GM23338 (cell line): ENCODE results near the gene PHACTR2. TPM values are rescaled to one million over a fixed set of nuclear protein-coding genes. Genes with fewer than 3 reads are reported as not detected.

Experiments
- ATAC-seq: fragments of 200-7000 bp; cut with Tn5 transposase; 3 replicates; pipeline ENCODE4 v1.9.1; 2020
- DNase-seq: peaks from one replicate; pipeline ENCODE4 v3.0.0-alpha.2; 2015; ENCODE audit warnings: low spot score
- H2AFZ ChIP-seq: fragments of 200-600 bp; sonication (generic); 2 replicates; pipeline ENCODE4 v1.8.0; 2016; ENCODE audit warnings: antibody characterized with exemption, mild to moderate bottlenecking, moderate library complexity
- H3F3A ChIP-seq: fragments of 200-600 bp; sonication (generic); replicated peaks from 2 replicates; pipeline ENCODE4 v1.8.0; 2017; ENCODE audit warnings: antibody characterized with exemption, mixed run types, low read depth
- H3K27ac ChIP-seq: fragments of 200-600 bp; sonication (generic); 2 replicates; pipeline ENCODE4 v1.6.1; 2016; ENCODE audit warnings: low read depth
- H3K27me3 ChIP-seq: fragments of 200-600 bp; sonication (generic); 2 replicates; pipeline ENCODE4 v1.8.0; 2016; ENCODE audit warnings: mild to moderate bottlenecking, mixed run types, moderate library complexity; ENCODE audit not compliant: insufficient read depth
- H3K36me3 ChIP-seq: fragments of 200-600 bp; sonication (generic); 2 replicates; pipeline ENCODE4 v1.8.0; 2016; ENCODE audit warnings: mild to moderate bottlenecking; ENCODE audit not compliant: insufficient read depth
- H3K4me1 ChIP-seq: fragments of 200-600 bp; sonication (generic); 2 replicates; pipeline ENCODE4 v1.8.0; 2016; ENCODE audit warnings: mild to moderate bottlenecking, moderate library complexity; ENCODE audit not compliant: insufficient read depth
- H3K4me2 ChIP-seq: fragments of 200-600 bp; sonication (generic); 2 replicates; pipeline ENCODE4 v1.7.1; 2017; ENCODE audit warnings: mixed run types
- H3K4me3 ChIP-seq: fragments of 200-600 bp; sonication (generic); 2 replicates; pipeline ENCODE4 v1.6.1; 2016; ENCODE audit warnings: mixed run types
- H3K79me2 ChIP-seq: fragments of 200-600 bp; sonication (generic); replicated peaks from 2 replicates; pipeline ENCODE4 v1.8.0; 2017; ENCODE audit warnings: mild to moderate bottlenecking; ENCODE audit not compliant: insufficient read depth
- H3K9me2 ChIP-seq: fragments of 200-600 bp; sonication (generic); 2 replicates; pipeline ENCODE4 v1.8.0; 2017; ENCODE audit not compliant: insufficient read depth
- H4K20me1 ChIP-seq: fragments of 200-600 bp; sonication (generic); replicated peaks from 2 replicates; pipeline ENCODE4 v1.8.0; 2017; ENCODE audit warnings: mild to moderate bottlenecking; ENCODE audit not compliant: insufficient read depth
- H3K27ac Mint-ChIP-seq: 2 replicates; pipeline ENCODE4 v1.8.0; 2020; ENCODE audit warnings: inconsistent platforms, mild to moderate bottlenecking, moderate library complexity, mixed read lengths
- H3K27me3 Mint-ChIP-seq: 3 replicates; pipeline ENCODE4 v1.8.0; 2022; ENCODE audit warnings: low read depth, mild to moderate bottlenecking, moderate library complexity, mixed read lengths, inconsistent platforms; ENCODE audit not compliant: insufficient read depth, poor library complexity
- H3K36me3 Mint-ChIP-seq: 3 replicates; pipeline ENCODE4 v1.8.0; 2021; ENCODE audit warnings: low read depth, mild to moderate bottlenecking, inconsistent platforms, moderate library complexity, mixed read lengths
- H3K4me1 Mint-ChIP-seq: 3 replicates; pipeline ENCODE4 v1.8.0; 2020; ENCODE audit warnings: mild to moderate bottlenecking, inconsistent platforms, mixed read lengths
- H3K4me3 Mint-ChIP-seq: 3 replicates; pipeline ENCODE4 v1.8.0; 2021; ENCODE audit warnings: moderate library complexity, mild to moderate bottlenecking, inconsistent platforms, mixed read lengths
- H3K9me3 Mint-ChIP-seq: 3 replicates; pipeline ENCODE4 v1.8.0; 2020; ENCODE audit warnings: moderate library complexity, mild to moderate bottlenecking, inconsistent platforms, mixed read lengths
- CREB1 ChIP-seq: fragments of 250-450 bp; sonication (Bioruptor Pico); IDR thresholded peaks from 2 replicates; pipeline ENCODE4 v1.5.0; 2020; ENCODE audit warnings: low read depth, mild to moderate bottlenecking, moderate library complexity
- ETS1 ChIP-seq: IDR thresholded peaks from 2 replicates; pipeline ENCODE4 v1.6.1; 2016; ENCODE audit warnings: antibody characterized with exemption
- EZH2 ChIP-seq: fragments of 200-600 bp; sonication (generic); IDR thresholded peaks from one replicate; pipeline ENCODE4 v1.8.0; 2017; ENCODE audit warnings: antibody characterized with exemption, mild to moderate bottlenecking, low read depth; ENCODE audit not compliant: unreplicated experiment
- EZH2phosphoT487 ChIP-seq: fragments of 200-600 bp; sonication (generic); IDR thresholded peaks from one replicate; pipeline ENCODE4 v1.8.1; 2018; ENCODE audit warnings: antibody characterized with exemption; ENCODE audit not compliant: unreplicated experiment
- JUNB ChIP-seq: IDR thresholded peaks from one replicate; pipeline ENCODE4 v1.6.1; 2016; ENCODE audit warnings: antibody characterized with exemption; ENCODE audit not compliant: unreplicated experiment
- NANOG ChIP-seq: IDR thresholded peaks from 2 replicates; pipeline ENCODE4 v1.6.1; 2016; ENCODE audit warnings: antibody characterized with exemption, borderline replicate concordance
- POLR2AphosphoS5 ChIP-seq: IDR thresholded peaks from 2 replicates; pipeline ENCODE4 v1.6.1; 2016; ENCODE audit warnings: antibody characterized with exemption, low read depth
- STAT1 ChIP-seq: IDR thresholded peaks from one replicate; pipeline ENCODE4 v1.6.1; 2016; ENCODE audit warnings: antibody characterized with exemption; ENCODE audit not compliant: unreplicated experiment
- ZNF114 ChIP-seq: fragments of 250-450 bp; sonication (Bioruptor Pico); IDR thresholded peaks from 2 replicates; pipeline ENCODE4 v1.5.0; 2020; ENCODE audit warnings: mild to moderate bottlenecking, moderate library complexity
- ZNF331 ChIP-seq: fragments of 250-450 bp; sonication (Bioruptor Pico); IDR thresholded peaks from 2 replicates; pipeline ENCODE4 v1.5.0; 2020; ENCODE audit warnings: low read depth, mild to moderate bottlenecking, moderate library complexity
- ZNF462 ChIP-seq: fragments of 250-450 bp; sonication (Bioruptor Pico); IDR thresholded peaks from 2 replicates; pipeline ENCODE4 v1.5.0; 2020; ENCODE audit warnings: mild to moderate bottlenecking, moderate library complexity
- polyA plus RNA-seq: library from polyadenylated mRNA; unstranded; fragments of >200 nt; fragmentation: Nextera tagmentation; extraction: Ambion mirVana; gene quantifications from 2 replicates; pipeline ENCODE4 v1.2.1, GENCODE V29; 2016
- total RNA-seq: library from RNA; depleted of rRNA; stranded (reverse); fragments of >200 nt; shearing (Covaris generic); gene quantifications from 2 replicates; pipeline ENCODE4 v1.2.3, GENCODE V29; 2014
- TF ChIP-seq, protein P1 (sequence below), 2 experiments: fragments of 200-600 bp in 1 of 2; sonication (generic) in 1 of 2; conservative IDR thresholded peaks; 2 replicates each; pipeline versions ENCODE4 v1.5.1 to v1.6.1; 2016 to 2017; ENCODE audit warnings: antibody characterized with exemption in 2 of 2, low read depth in 2 of 2, mild to moderate bottlenecking in 2 of 2, moderate library complexity in 1 of 2
- TF ChIP-seq, protein P2 (sequence below): IDR thresholded peaks from one replicate; pipeline ENCODE4 v1.6.1; 2018; ENCODE audit warnings: antibody characterized with exemption; ENCODE audit not compliant: unreplicated experiment

The PHACTR2 gene
- total and polyA plus RNA-seq, 2 experiments from 2014 or later: 67.7 to 105 TPM

DNA sequence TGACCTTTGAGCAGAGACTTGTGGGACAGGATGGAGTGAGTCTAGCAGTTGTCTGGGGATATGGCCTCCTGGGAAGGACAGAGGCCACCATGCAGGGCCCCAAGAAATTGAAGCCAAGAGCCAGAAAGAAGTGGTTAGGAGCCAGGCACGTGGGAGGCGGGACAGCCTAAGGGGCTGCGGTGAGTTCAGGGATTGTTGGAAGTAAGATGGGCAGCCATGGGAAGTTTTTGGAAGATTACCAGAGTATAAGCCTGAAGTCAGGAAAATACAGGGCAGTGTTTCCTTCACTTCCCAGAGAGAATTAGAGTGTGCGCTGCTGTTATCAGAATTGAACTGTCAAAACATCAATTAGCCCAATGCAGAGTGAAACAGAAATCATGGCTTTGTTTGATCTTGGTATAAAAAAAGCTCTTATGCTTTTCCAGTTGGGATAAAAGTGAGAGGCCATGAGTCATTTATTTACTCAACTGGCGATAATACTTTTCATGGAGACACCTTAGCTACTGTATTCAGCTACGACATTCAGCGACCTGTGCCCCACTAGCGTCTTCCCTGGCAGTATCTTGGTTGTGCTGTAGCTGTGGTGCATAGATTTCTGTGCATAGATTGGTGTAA lies 66.9 kb downstream of the PHACTR2 start:
- Mint-ChIP-seq H3K4me1 (peaks cover 66% of the 10 kb centered on the region), H3K36me3 (peaks cover 3% of the 10 kb centered on the region), H3K4me3 (no peak overlapping the region; the same call in 2 of the 3 replicates), H3K9me3 (no peaks in the 10 kb centered on the region; the same call in 2 of the 3 replicates), H3K27me3 (peaks cover 5% of the 10 kb centered on the region), H3K27ac (peak overlapping the region; percentile 94)
- Histone ChIP-seq H3K4me2 (peak overlapping the region; percentile 51), H4K20me1 (no peaks in the 10 kb centered on the region), H3K27ac (peak overlapping the region; percentile 93), H3K4me1 (peaks cover 66% of the 10 kb centered on the region), H3K9me2 (no peaks in the 10 kb centered on the region), H3F3A (0 out of 2 replicates have a peak, but pooled peaks cover 2% of the 10 kb centered on the region), H3K79me2 (peaks cover 30% of the 10 kb centered on the region), H2AFZ (no peak overlapping the region), H3K36me3 (no peaks in the 10 kb centered on the region), H3K27me3 (no peaks in the 10 kb centered on the region), H3K4me3 (no peak overlapping the region)
- ATAC-seq (no peak), DNase-seq (no peak)
- TF ChIP-seq ZNF331 (CRISPR knock-in tag) (no peak), ZNF114 (no peak), ZNF462 (CRISPR knock-in tag) (no peak), EZH2 (no peak), ETS1 (no peak), CREB1 (CRISPR knock-in tag) (no peak), JUNB (no peak), NANOG (no peak), STAT1 (no peak), EZH2phosphoT487 (no peak), POLR2AphosphoS5 (no peak)
- TF ChIP-seq, protein P1, sequence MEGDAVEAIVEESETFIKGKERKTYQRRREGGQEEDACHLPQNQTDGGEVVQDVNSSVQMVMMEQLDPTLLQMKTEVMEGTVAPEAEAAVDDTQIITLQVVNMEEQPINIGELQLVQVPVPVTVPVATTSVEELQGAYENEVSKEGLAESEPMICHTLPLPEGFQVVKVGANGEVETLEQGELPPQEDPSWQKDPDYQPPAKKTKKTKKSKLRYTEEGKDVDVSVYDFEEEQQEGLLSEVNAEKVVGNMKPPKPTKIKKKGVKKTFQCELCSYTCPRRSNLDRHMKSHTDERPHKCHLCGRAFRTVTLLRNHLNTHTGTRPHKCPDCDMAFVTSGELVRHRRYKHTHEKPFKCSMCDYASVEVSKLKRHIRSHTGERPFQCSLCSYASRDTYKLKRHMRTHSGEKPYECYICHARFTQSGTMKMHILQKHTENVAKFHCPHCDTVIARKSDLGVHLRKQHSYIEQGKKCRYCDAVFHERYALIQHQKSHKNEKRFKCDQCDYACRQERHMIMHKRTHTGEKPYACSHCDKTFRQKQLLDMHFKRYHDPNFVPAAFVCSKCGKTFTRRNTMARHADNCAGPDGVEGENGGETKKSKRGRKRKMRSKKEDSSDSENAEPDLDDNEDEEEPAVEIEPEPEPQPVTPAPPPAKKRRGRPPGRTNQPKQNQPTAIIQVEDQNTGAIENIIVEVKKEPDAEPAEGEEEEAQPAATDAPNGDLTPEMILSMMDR (conservative IDR thresholded peaks at IDR 0.05; ENCODE audit: low read depth in 2 of 2): no peak
- TF ChIP-seq, protein P2, sequence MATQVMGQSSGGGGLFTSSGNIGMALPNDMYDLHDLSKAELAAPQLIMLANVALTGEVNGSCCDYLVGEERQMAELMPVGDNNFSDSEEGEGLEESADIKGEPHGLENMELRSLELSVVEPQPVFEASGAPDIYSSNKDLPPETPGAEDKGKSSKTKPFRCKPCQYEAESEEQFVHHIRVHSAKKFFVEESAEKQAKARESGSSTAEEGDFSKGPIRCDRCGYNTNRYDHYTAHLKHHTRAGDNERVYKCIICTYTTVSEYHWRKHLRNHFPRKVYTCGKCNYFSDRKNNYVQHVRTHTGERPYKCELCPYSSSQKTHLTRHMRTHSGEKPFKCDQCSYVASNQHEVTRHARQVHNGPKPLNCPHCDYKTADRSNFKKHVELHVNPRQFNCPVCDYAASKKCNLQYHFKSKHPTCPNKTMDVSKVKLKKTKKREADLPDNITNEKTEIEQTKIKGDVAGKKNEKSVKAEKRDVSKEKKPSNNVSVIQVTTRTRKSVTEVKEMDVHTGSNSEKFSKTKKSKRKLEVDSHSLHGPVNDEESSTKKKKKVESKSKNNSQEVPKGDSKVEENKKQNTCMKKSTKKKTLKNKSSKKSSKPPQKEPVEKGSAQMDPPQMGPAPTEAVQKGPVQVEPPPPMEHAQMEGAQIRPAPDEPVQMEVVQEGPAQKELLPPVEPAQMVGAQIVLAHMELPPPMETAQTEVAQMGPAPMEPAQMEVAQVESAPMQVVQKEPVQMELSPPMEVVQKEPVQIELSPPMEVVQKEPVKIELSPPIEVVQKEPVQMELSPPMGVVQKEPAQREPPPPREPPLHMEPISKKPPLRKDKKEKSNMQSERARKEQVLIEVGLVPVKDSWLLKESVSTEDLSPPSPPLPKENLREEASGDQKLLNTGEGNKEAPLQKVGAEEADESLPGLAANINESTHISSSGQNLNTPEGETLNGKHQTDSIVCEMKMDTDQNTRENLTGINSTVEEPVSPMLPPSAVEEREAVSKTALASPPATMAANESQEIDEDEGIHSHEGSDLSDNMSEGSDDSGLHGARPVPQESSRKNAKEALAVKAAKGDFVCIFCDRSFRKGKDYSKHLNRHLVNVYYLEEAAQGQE: no peak
